Measurements from ENCODE around the gene CACNA1C.
"Not testable (repeated sequence)": the region's sequence is repeated elsewhere in the genome, so short reads cannot be mapped to it uniquely, and the experiment has no call there.

CACNA1C gene

GRCh38 chr12:2234646-2235350 is 182.0 kb downstream of the CACNA1C start:
- DNase-seq (ENCODE audit: low read depth) = no peak

- DNase-seq (ENCODE audit: low read depth) = no peak
Measured at GRCh38 chr12:2236506-2237294, 183.9 kb downstream of the CACNA1C start.

GRCh38 chr12:2238111-2238510 is 185.3 kb downstream of the CACNA1C start:
- no peak for DNase-seq (ENCODE audit: low read depth)

- no peak for DNase-seq (ENCODE audit: low read depth)
Measured at GRCh38 chr12:2239381-2239871, 186.6 kb downstream of the CACNA1C start.

- DNase-seq (ENCODE audit: low read depth) = no peak
Measured at GRCh38 chr12:2240390-2240789, 187.6 kb downstream of the CACNA1C start.

GRCh38 chr12:2240984-2241383 is 188.2 kb downstream of the CACNA1C start:
- DNase-seq (ENCODE audit: low read depth) = no peak

- DNase-seq (ENCODE audit: low read depth) = no peak
Measured at GRCh38 chr12:2242216-2242615, 189.4 kb downstream of the CACNA1C start.

GRCh38 chr12:2242816-2243215 is 190.0 kb downstream of the CACNA1C start:
- DNase-seq (ENCODE audit: low read depth) = no peak

- no peak for DNase-seq (ENCODE audit: low read depth)
Measured at GRCh38 chr12:2243275-2243674, 190.5 kb downstream of the CACNA1C start.

- DNase-seq (ENCODE audit: low read depth) = no peak
Measured at GRCh38 chr12:2244013-2244861, 191.4 kb downstream of the CACNA1C start.

GRCh38 chr12:2246358-2246757 is 193.6 kb downstream of the CACNA1C start:
- no peak for DNase-seq (ENCODE audit: low read depth)

GRCh38 chr12:2247120-2247519 is 194.3 kb downstream of the CACNA1C start:
- no peak for DNase-seq (ENCODE audit: low read depth)

GRCh38 chr12:2247596-2247995 is 194.8 kb downstream of the CACNA1C start:
- no peak for DNase-seq (ENCODE audit: low read depth)

GRCh38 chr12:2248087-2248900 is 195.5 kb downstream of the CACNA1C start:
- DNase-seq (ENCODE audit: low read depth) = no peak

GRCh38 chr12:2248901-2249381 is 196.2 kb downstream of the CACNA1C start:
- DNase-seq (ENCODE audit: low read depth) = no peak

GRCh38 chr12:2250797-2251196 is 198.0 kb downstream of the CACNA1C start:
- DNase-seq (ENCODE audit: low read depth) = no peak

- no peak for DNase-seq (ENCODE audit: low read depth)
Measured at GRCh38 chr12:2251526-2252209, 198.9 kb downstream of the CACNA1C start.

GRCh38 chr12:2255311-2255710 is 202.5 kb downstream of the CACNA1C start:
- no peak for DNase-seq (ENCODE audit: low read depth)

- DNase-seq (ENCODE audit: low read depth) = not testable (repeated sequence)
Measured at GRCh38 chr12:2255731-2256130, 202.9 kb downstream of the CACNA1C start.

- no peak for DNase-seq (ENCODE audit: low read depth)
Measured at GRCh38 chr12:2256453-2256852, 203.7 kb downstream of the CACNA1C start.

GRCh38 chr12:2256915-2257314 is 204.1 kb downstream of the CACNA1C start:
- DNase-seq (ENCODE audit: low read depth) = no peak

Data from GM04503 (cell line).